Measurements from ENCODE around the gene ATP5F1D. TPM values are rescaled to one million over a fixed set of nuclear protein-coding genes. Genes with fewer than 3 reads are reported as not detected.

The ATP5F1D gene
- total RNA-seq, 1 experiment from 2014 or later, result 157 TPM

DNA sequence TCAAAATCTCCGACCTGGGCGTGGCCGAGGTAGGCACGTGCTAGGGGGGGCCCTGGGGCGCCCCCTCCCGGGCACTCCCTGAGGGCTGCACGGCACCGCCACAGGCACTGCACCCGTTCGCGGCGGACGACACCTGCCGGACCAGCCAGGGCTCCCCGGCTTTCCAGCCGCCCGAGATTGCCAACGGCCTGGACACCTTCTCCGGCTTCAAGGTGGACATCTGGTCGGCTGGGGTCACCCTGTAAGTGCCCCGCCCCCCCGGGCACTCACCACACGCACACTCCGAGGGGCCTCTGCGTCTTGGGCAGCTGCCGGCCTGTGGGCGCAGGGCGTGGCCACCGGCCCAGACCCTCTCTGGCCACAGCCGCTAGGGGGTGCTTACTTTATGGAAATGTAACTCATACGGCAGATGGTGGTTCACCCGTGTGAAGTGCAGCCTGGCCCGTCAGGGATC is 21.0 kb upstream of the ATP5F1D start:
- no peaks in the 10 kb centered on the region for H3K9me2 ChIP-seq (ENCODE audit: insufficient read depth)
- intact Hi-C loops (cut with micrococcal nuclease; ENCODE audit: unreplicated experiment), result no loop called here
- H4K20me1 ChIP-seq (ENCODE audit: insufficient read depth), result peaks cover 25% of the 10 kb centered on the region; the same call in 1 of the 2 replicates
- no peaks in the 10 kb centered on the region for H3K27me3 ChIP-seq (ENCODE audit: insufficient read depth, low read depth)
- H3K4me1 ChIP-seq (replicated peaks; ENCODE audit: insufficient read depth), result peaks cover 16% of the 10 kb centered on the region
- H3F3A ChIP-seq (ENCODE audit: insufficient read depth, low read depth), result peaks cover 12% of the 10 kb centered on the region
- no peak overlapping the region for H3K4me2 ChIP-seq
- H3K79me2 ChIP-seq (ENCODE audit: low read depth), result peaks cover 25% of the 10 kb centered on the region
- H3K27ac ChIP-seq, result no peak overlapping the region
- ChIA-PET CTCF (no interaction called here), POLR2A (ENCODE audit: unreplicated experiment) (no interaction called here)
- no peak for DNase-seq
- no peaks in the 10 kb centered on the region for H3K9me3 ChIP-seq (ENCODE audit: insufficient read depth, low read depth)
- BruUV-seq (replicated peaks), result no TSS peak
- TF ChIP-seq CTCF (conservative IDR thresholded peaks at IDR 0.05) (no peak), EZH2 (IDR thresholded peaks at IDR 0.05; ENCODE audit: low read depth) (no peak)
- H2AFZ ChIP-seq, result no peak overlapping the region
- H3K4me3 ChIP-seq, result no peak overlapping the region
- no peaks in the 10 kb centered on the region for H3K36me3 ChIP-seq (ENCODE audit: low read depth)

- no TSS peak for BruUV-seq (replicated peaks)
- POLR2A ChIA-PET (ENCODE audit: unreplicated experiment), result no interaction called here
- Histone ChIP-seq H3K27me3 (ENCODE audit: insufficient read depth, low read depth) (no peaks in the 10 kb centered on the region), H3K4me3 (no peak overlapping the region), H3K4me2 (no peak overlapping the region), H3K79me2 (ENCODE audit: low read depth) (peaks cover 25% of the 10 kb centered on the region), H4K20me1 (ENCODE audit: insufficient read depth) (peaks cover 20% of the 10 kb centered on the region; the same call in 1 of the 2 replicates), H3K27ac (no peak overlapping the region), H3K4me1 (replicated peaks; ENCODE audit: insufficient read depth) (peaks cover 12% of the 10 kb centered on the region), H2AFZ (no peak overlapping the region), H3K36me3 (ENCODE audit: low read depth) (no peaks in the 10 kb centered on the region), H3F3A (ENCODE audit: insufficient read depth, low read depth) (peaks cover 8% of the 10 kb centered on the region; the same call in 1 of the 2 replicates), H3K9me2 (ENCODE audit: insufficient read depth) (no peaks in the 10 kb centered on the region), H3K9me3 (ENCODE audit: insufficient read depth, low read depth) (no peaks in the 10 kb centered on the region)
- CTCF ChIA-PET, result no interaction called here
- peak; percentile 63 for TF ChIP-seq CTCF (conservative IDR thresholded peaks at IDR 0.05)
- no peak for TF ChIP-seq EZH2 (IDR thresholded peaks at IDR 0.05; ENCODE audit: low read depth)
- DNase-seq, result no peak
- intact Hi-C loops (cut with micrococcal nuclease; ENCODE audit: unreplicated experiment), result no loop called here
Observed at GRCh38 chr19:1220976-1221903, 20.3 kb upstream of the ATP5F1D start.

GRCh38 chr19:1221904-1222255 is 19.7 kb upstream of the ATP5F1D start:
- peaks cover 5% of the 10 kb centered on the region for H3K4me1 ChIP-seq (replicated peaks; ENCODE audit: insufficient read depth)
- no peaks in the 10 kb centered on the region for H3K27me3 ChIP-seq (ENCODE audit: insufficient read depth, low read depth)
- H3K4me2 ChIP-seq, result no peak overlapping the region
- POLR2A ChIA-PET (ENCODE audit: unreplicated experiment), result no interaction called here
- intact Hi-C loops (cut with micrococcal nuclease; ENCODE audit: unreplicated experiment), result no loop called here
- peaks cover 20% of the 10 kb centered on the region for H3K79me2 ChIP-seq (ENCODE audit: low read depth)
- TF ChIP-seq CTCF (conservative IDR thresholded peaks at IDR 0.05) (no peak), EZH2 (IDR thresholded peaks at IDR 0.05; ENCODE audit: low read depth) (no peak)
- no peak overlapping the region for H2AFZ ChIP-seq
- no peaks in the 10 kb centered on the region for H3K36me3 ChIP-seq (ENCODE audit: low read depth)
- H3K9me2 ChIP-seq (ENCODE audit: insufficient read depth), result no peaks in the 10 kb centered on the region
- peaks cover 15% of the 10 kb centered on the region; the same call in 1 of the 2 replicates for H4K20me1 ChIP-seq (ENCODE audit: insufficient read depth)
- no peak overlapping the region for H3K27ac ChIP-seq
- BruUV-seq (replicated peaks), result no TSS peak
- no peak overlapping the region for H3K4me3 ChIP-seq
- CTCF ChIA-PET, result no interaction called here
- H3K9me3 ChIP-seq (ENCODE audit: insufficient read depth, low read depth), result no peaks in the 10 kb centered on the region
- no peak for DNase-seq
- H3F3A ChIP-seq (ENCODE audit: insufficient read depth, low read depth), result 0 out of 2 replicates have a peak, but pooled peaks cover 3% of the 10 kb centered on the region
